Activated CD8-positive, alpha-beta T cell treated with anti-CD3 and anti-CD28 coated beads for 36 hours (primary cell): ENCODE results near the gene FBRS. TPM values are rescaled to one million over a fixed set of nuclear protein-coding genes. Genes with fewer than 3 reads are reported as not detected.

Experiments
- ATAC-seq: fragments of 200-7000 bp; cut with Tn5 transposase; one replicate; pipeline ENCODE4 v1.10.0; 2021; ENCODE audit warnings: mild to moderate bottlenecking, moderate library complexity
- CTCF ChIA-PET: fragments of 350-600 bp; sonication (Branson Sonifier 250); formaldehyde crosslinking; loops from one replicate; lab custom pipeline; 2021; ENCODE audit warnings: antibody characterized with exemption; lab: Charles Lee
- POLR2A ChIA-PET: fragments of 350-600 bp; sonication (Branson Sonifier 250); formaldehyde crosslinking; loops from one replicate; lab custom pipeline; 2021; ENCODE audit warnings: antibody characterized with exemption; lab: Charles Lee
- DNase-seq: peaks from one replicate; pipeline ENCODE4 v3.0.0-alpha.2; 2020
- H3K27ac Mint-ChIP-seq: one replicate; pipeline ENCODE4 v1.8.0; 2021; ENCODE audit warnings: mild to moderate bottlenecking, mixed read lengths
- H3K27me3 Mint-ChIP-seq: one replicate; pipeline ENCODE4 v1.8.0; 2021; ENCODE audit warnings: mixed read lengths
- H3K36me3 Mint-ChIP-seq: one replicate; pipeline ENCODE4 v1.8.0; 2021; ENCODE audit warnings: low read depth, mixed read lengths
- H3K4me1 Mint-ChIP-seq: one replicate; pipeline ENCODE4 v1.8.0; 2021; ENCODE audit warnings: low read depth, mixed read lengths
- H3K4me3 Mint-ChIP-seq: one replicate; pipeline ENCODE4 v1.8.0; 2021; ENCODE audit warnings: mild to moderate bottlenecking, moderate library complexity, mixed read lengths
- H3K9me3 Mint-ChIP-seq: one replicate; pipeline ENCODE4 v1.8.0; 2021; ENCODE audit warnings: mixed read lengths
- CTCF ChIP-seq: fragments of 200-600 bp; IDR thresholded peaks from one replicate; pipeline ENCODE4 v1.8.0; 2022; ENCODE audit warnings: antibody characterized with exemption, mild to moderate bottlenecking
- intact Hi-C: fragments of 100-400 bp; cut with micrococcal nuclease; formaldehyde crosslinking; loops from one replicate; pipeline ENCODE4 v1.10.0; 2022
- total RNA-seq, 2 experiments: library from RNA; stranded (reverse); gene quantifications; one replicate each; pipeline ENCODE4 v1.2.3, GENCODE V29; 2021

The FBRS gene
- total RNA-seq, 2 experiments from 2014 or later = 80.3 to 85.8 TPM

DNA sequence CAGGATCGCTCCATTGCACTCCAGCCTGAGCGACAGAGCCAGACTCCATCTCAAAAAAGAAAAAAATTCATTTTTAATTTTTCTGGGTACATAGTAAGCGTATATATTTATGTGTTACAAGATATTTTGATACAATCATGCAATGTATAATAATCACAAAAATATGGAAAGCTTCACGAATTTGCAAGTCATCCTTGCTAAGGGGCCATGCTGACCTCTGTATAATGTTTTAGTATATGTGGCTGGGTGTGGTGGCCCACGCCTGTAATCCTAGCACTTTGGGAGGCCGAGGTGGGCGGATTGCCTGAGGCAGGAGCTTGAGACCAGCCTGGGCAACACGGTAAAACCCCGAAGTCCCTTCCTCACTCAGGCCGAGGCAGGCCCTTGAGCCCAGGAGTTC lies 16.9 kb downstream of the FBRS start:
- Mint-ChIP-seq H3K27ac (no peak overlapping the region), H3K36me3 (peaks cover 4% of the 10 kb centered on the region), H3K9me3 (no peaks in the 10 kb centered on the region), H3K4me1 (no peaks in the 10 kb centered on the region), H3K27me3 (no peaks in the 10 kb centered on the region), H3K4me3 (no peak overlapping the region)
- no peak for TF ChIP-seq CTCF
- intact Hi-C loops = no loop called here
- no peak for DNase-seq
- no peak for ATAC-seq
- ChIA-PET CTCF (interaction anchor here (0.9 to 1.2 kb wide), 4 partner anchors 8 to 19 kb away, joined by 3 to 4 read pairs (median 3); no protein-coding TSS in a partner anchor), POLR2A (interaction anchor here (0.8 kb wide), 1 partner anchor 11 kb away, joined by 3 read pairs; no protein-coding TSS in a partner anchor)

- intact Hi-C loops = no loop called here
- ChIA-PET POLR2A (interaction anchor here (0.5 to 1.4 kb wide), 6 partner anchors 16 to 57 kb away, joined by 3 to 5 read pairs (median 3); partner anchors contain the start of gene SRCAP), CTCF (interaction anchor here (1.0 to 1.2 kb wide), 4 partner anchors 16 to 19 kb away, joined by 3 to 4 read pairs (median 3); partner anchors contain the start of gene FBRS)
- TF ChIP-seq CTCF = no peak
- Mint-ChIP-seq H3K27me3 (no peaks in the 10 kb centered on the region), H3K27ac (no peak overlapping the region), H3K4me3 (no peak overlapping the region), H3K36me3 (no peaks in the 10 kb centered on the region), H3K9me3 (no peaks in the 10 kb centered on the region), H3K4me1 (no peaks in the 10 kb centered on the region)
- no peak for ATAC-seq
- DNase-seq = no peak
Measured at GRCh38 chr16:30677931-30678585, 19.8 kb downstream of the FBRS start.

GRCh38 chr16:30678586-30678970 lies 20.3 kb downstream of the FBRS start:
- H3K4me3 Mint-ChIP-seq = no peak overlapping the region

GRCh38 chr16:30680326-30680725 lies 22.1 kb downstream of the FBRS start:
- Mint-ChIP-seq H3K27me3 (no peaks in the 10 kb centered on the region), H3K9me3 (no peaks in the 10 kb centered on the region), H3K4me1 (no peaks in the 10 kb centered on the region), H3K4me3 (no peak overlapping the region), H3K27ac (no peak overlapping the region), H3K36me3 (no peaks in the 10 kb centered on the region)
- ATAC-seq (no peak), DNase-seq (no peak)
- TF ChIP-seq CTCF = no peak
- ChIA-PET POLR2A (interaction anchor here (0.6 to 1.0 kb wide), 2 partner anchors 15 to 134 kb away, joined by 3 to 4 read pairs; no protein-coding TSS in a partner anchor), CTCF (no interaction called here)
- intact Hi-C loops = no loop called here

More at GRCh38 chr16:30678586-30678970, 20.3 kb downstream of the FBRS start:
- ChIA-PET CTCF (interaction anchor here (1.0 to 1.2 kb wide), 4 partner anchors 15 to 20 kb away, joined by 3 to 4 read pairs (median 3); partner anchors contain the start of gene FBRS), POLR2A (interaction anchor here (0.5 to 1.4 kb wide), 6 partner anchors 15 to 56 kb away, joined by 3 to 5 read pairs (median 3); partner anchors contain the start of gene SRCAP)
- intact Hi-C loops = no loop called here
- no peak for DNase-seq
- no peak for TF ChIP-seq CTCF
- Mint-ChIP-seq H3K36me3 (no peaks in the 10 kb centered on the region), H3K4me1 (no peaks in the 10 kb centered on the region), H3K27ac (no peak overlapping the region), H3K27me3 (no peaks in the 10 kb centered on the region), H3K9me3 (no peaks in the 10 kb centered on the region)
- ATAC-seq = no peak

DNA sequence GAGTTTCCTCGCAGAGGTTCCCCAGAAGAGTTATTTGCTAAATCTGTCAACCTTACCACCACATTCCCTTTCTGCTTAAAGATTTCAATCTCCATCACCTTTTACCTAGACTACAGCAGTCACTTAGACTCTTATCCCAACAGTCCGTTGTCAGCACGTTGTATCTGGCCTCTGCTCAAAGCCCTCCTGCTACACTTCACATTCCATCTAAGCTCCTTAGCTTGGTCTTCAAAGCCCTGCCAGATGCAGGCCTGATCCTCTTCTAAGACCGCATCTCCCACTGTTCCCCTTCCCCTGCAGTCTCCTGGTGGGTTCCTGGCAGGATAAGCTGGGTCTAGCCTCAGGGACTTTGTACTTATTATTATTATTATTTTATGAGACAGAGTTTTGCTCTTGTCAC lies 30.5 kb downstream of the FBRS start:
- Mint-ChIP-seq H3K4me3 (no peak overlapping the region), H3K4me1 (peaks cover 6% of the 10 kb centered on the region), H3K27ac (no peak overlapping the region), H3K9me3 (no peaks in the 10 kb centered on the region), H3K36me3 (no peaks in the 10 kb centered on the region), H3K27me3 (no peaks in the 10 kb centered on the region)
- DNase-seq (no peak), ATAC-seq (no peak)
- CTCF ChIA-PET = interaction anchor here (1.6 to 2.1 kb wide), 2 partner anchors 9 to 28 kb away, joined by 3 to 5 read pairs; no protein-coding TSS in a partner anchor
- TF ChIP-seq CTCF = no peak
- intact Hi-C loops = no loop called here
- POLR2A ChIA-PET = interaction anchor here (1.5 kb wide), 1 partner anchor 23 kb away, joined by 3 read pairs; no protein-coding TSS in a partner anchor
